Prostate gland (tissue), 2 donors: ENCODE data around the gene PBRM1. TPM values are rescaled to one million over a fixed set of nuclear protein-coding genes. Genes with fewer than 3 reads are reported as not detected.

Source experiments
- DNase-seq: peaks from one replicate; pipeline ENCODE4 v3.0.0-alpha.2; 2019; ENCODE audit warnings: low spot score
- H3K27ac ChIP-seq, 2 donors: fragments of 200-600 bp; sonication (generic); 2 replicates each; pipeline ENCODE4 v1.5.1; 2017 to 2019
- H3K27me3 ChIP-seq: fragments of 200-600 bp; sonication (generic); replicated peaks from 2 replicates; pipeline ENCODE4 v1.5.1; 2019; ENCODE audit not compliant: insufficient read depth
- H3K36me3 ChIP-seq, 2 donors: fragments of 200-600 bp; sonication (generic); 1 replicate in 1 of 2; 2 replicates in 1 of 2; pipeline versions ENCODE4 v1.5.1 to v1.8.1; 2017 to 2019
- H3K4me1 ChIP-seq: fragments of 200-600 bp; sonication (generic); replicated peaks from 2 replicates; pipeline ENCODE4 v1.5.1; 2019
- H3K4me3 ChIP-seq, 2 donors: fragments of 200-600 bp; sonication (generic); 2 replicates each; pipeline ENCODE4 v1.5.1; 2017 to 2019
- H3K9me3 ChIP-seq: fragments of 200-600 bp; sonication (generic); 2 replicates; pipeline ENCODE4 v1.5.1; 2017
- CTCF ChIP-seq, 4 experiments: fragments of 200-600 bp in 2 of 4; fragments of 450-650 bp in 2 of 4; sonication (generic) in 2 of 4; IDR thresholded peaks; 1 replicate in 3 of 4; 2 replicates in 1 of 4; pipeline ENCODE4 v1.5.1; 2016 to 2019; ENCODE audit warnings: antibody characterized with exemption in 4 of 4, mild to moderate bottlenecking in 2 of 4, moderate library complexity in 2 of 4
- POLR2A ChIP-seq: fragments of 450-650 bp; IDR thresholded peaks from one replicate; pipeline ENCODE4 v1.6.1; 2016; ENCODE audit warnings: antibody characterized with exemption, mild to moderate bottlenecking
- POLR2AphosphoS5 ChIP-seq: sonication (generic); formaldehyde crosslinking; IDR thresholded peaks from one replicate; pipeline ENCODE4 v1.6.1; 2017; ENCODE audit warnings: antibody characterized with exemption
- WGBS: methylation state at CpG from one replicate; pipeline ENCODE4 v1.1.5; 2018; 5-methylcytosine and 5-hydroxymethylcytosine counted together
- intact Hi-C: fragments of 100-400 bp; cut with DNase I; formaldehyde crosslinking; loops from one replicate; pipeline ENCODE4 v1.14.2; 2022
- total RNA-seq, 2 donors: library from RNA; depleted of rRNA; stranded (reverse); fragments of >200 nt; gene quantifications; one replicate each; pipeline ENCODE4 v1.1.0, GENCODE V29; 2016

PBRM1 gene
- total RNA-seq, 2 donors from 2014 or later = 72.5 to 77.5 TPM

- Histone ChIP-seq H3K27ac (no peak overlapping the region), H3K36me3 (peaks cover 0 to 6% of the 10 kb centered on the region in 2 donors), H3K27me3 (no peaks in the 10 kb centered on the region), H3K4me3 (no peak overlapping the region), H3K9me3 (no peaks in the 10 kb centered on the region), H3K4me1 (no peaks in the 10 kb centered on the region)
- 93% methylated on average over 1 of the region's 1 CpG for WGBS
- no peak for DNase-seq
- intact Hi-C loops = no loop called here
- no peak for TF ChIP-seq POLR2A
- TF ChIP-seq POLR2AphosphoS5 = no peak
- TF ChIP-seq CTCF (IDR thresholded peaks at IDR 0.05) = no peak
These were observed 130.7 kb downstream of the PBRM1 start for GRCh38 chr3:52555056-52555455.

- no peak for DNase-seq
- Histone ChIP-seq H3K4me3 (no peak overlapping the region), H3K27ac (no peak overlapping the region), H3K4me1 (no peaks in the 10 kb centered on the region), H3K36me3 (peaks cover 0 to 6% of the 10 kb centered on the region in 2 donors), H3K27me3 (no peaks in the 10 kb centered on the region), H3K9me3 (no peaks in the 10 kb centered on the region)
- no peak for TF ChIP-seq POLR2AphosphoS5
- TF ChIP-seq CTCF (IDR thresholded peaks at IDR 0.05) = no peak
- TF ChIP-seq POLR2A = no peak
- intact Hi-C loops = no loop called here
- WGBS = 86% methylated on average over 5 of the region's 5 CpGs
These were observed 131.5 kb downstream of the PBRM1 start for GRCh38 chr3:52554026-52554755.

- Histone ChIP-seq H3K4me1 (no peaks in the 10 kb centered on the region), H3K36me3 (peaks cover 0 to 6% of the 10 kb centered on the region in 2 donors), H3K27me3 (no peaks in the 10 kb centered on the region), H3K4me3 (no peak overlapping the region), H3K27ac (no peak overlapping the region), H3K9me3 (no peaks in the 10 kb centered on the region)
- TF ChIP-seq POLR2A = no peak
- no peak for TF ChIP-seq CTCF (IDR thresholded peaks at IDR 0.05)
- TF ChIP-seq POLR2AphosphoS5 = no peak
- WGBS = 65% methylated on average over 3 of the region's 3 CpGs
- intact Hi-C loops = no loop called here
- no peak for DNase-seq
These were observed 133.6 kb downstream of the PBRM1 start for GRCh38 chr3:52552089-52552488.

- DNase-seq = no peak
- Histone ChIP-seq H3K36me3 (peaks cover 0 to 6% of the 10 kb centered on the region in 2 donors), H3K4me1 (no peaks in the 10 kb centered on the region), H3K4me3 (no peak overlapping the region), H3K27ac (no peak overlapping the region), H3K27me3 (no peaks in the 10 kb centered on the region), H3K9me3 (no peaks in the 10 kb centered on the region)
- TF ChIP-seq POLR2AphosphoS5 = no peak
- no peak for TF ChIP-seq CTCF (IDR thresholded peaks at IDR 0.05)
- no peak for TF ChIP-seq POLR2A
- intact Hi-C loops = no loop called here
These were observed 134.6 kb downstream of the PBRM1 start for GRCh38 chr3:52551118-52551517.

GRCh38 chr3:52547143-52547542 lies 138.6 kb downstream of the PBRM1 start:
- Histone ChIP-seq H3K4me3 (no peak overlapping the region), H3K27ac (no peak overlapping the region), H3K9me3 (no peaks in the 10 kb centered on the region), H3K4me1 (no peaks in the 10 kb centered on the region), H3K27me3 (no peaks in the 10 kb centered on the region), H3K36me3 (no peaks in the 10 kb centered on the region)
- DNase-seq = no peak
- no peak for TF ChIP-seq CTCF (IDR thresholded peaks at IDR 0.05)
- TF ChIP-seq POLR2A = no peak
- 71% methylated on average over 2 of the region's 2 CpGs for whole genome bisulfite sequencing
- intact Hi-C loops = no loop called here
